ENCODE measurements around the gene GLIS2. TPM values are rescaled to one million over a fixed set of nuclear protein-coding genes. Genes with fewer than 3 reads are reported as not detected.

Gene GLIS2
- total RNA-seq, 1 donor: 3.3 TPM

DNA sequence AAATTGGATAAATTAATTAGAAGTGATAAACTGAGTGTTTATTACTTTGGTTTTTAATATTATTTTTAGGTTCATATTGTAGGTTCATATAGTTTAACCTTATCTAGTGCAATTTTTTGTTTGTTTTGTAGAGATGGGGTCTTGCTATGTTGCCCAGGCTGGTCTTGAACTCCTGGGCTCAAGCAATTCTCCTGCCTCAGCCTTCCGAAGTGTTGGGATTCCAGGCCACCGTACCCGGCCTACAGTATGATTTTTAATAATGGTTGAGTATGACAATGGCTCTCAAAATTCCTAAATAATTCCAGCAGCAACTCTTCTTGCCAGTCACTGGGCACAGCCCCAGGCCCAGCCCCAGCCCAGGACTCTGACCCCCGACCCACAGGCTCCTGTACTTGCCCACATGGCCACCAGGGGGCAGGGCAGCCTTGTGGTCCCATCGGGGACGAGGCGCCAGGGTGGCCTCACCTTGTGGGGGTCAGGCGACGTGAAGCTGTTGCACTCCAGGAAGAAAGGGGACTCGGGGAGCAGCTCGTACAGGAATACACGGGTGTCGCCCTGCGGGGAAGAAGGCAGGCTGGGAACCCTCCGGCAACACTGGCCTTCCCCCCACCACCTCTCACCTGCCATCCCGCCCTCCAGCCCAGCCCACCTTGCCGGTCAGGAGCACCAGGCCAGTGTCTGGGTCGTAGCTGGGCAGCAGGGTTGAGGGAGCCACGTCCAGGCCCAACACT lies 43.1 kb downstream of the GLIS2 start:
- H3K4me3 ChIP-seq (ENCODE audit: low read depth, low read length): no peak overlapping the region
- peak; percentile 41 for DNase-seq (ENCODE audit: low read depth)
- TF ChIP-seq, protein P1, sequence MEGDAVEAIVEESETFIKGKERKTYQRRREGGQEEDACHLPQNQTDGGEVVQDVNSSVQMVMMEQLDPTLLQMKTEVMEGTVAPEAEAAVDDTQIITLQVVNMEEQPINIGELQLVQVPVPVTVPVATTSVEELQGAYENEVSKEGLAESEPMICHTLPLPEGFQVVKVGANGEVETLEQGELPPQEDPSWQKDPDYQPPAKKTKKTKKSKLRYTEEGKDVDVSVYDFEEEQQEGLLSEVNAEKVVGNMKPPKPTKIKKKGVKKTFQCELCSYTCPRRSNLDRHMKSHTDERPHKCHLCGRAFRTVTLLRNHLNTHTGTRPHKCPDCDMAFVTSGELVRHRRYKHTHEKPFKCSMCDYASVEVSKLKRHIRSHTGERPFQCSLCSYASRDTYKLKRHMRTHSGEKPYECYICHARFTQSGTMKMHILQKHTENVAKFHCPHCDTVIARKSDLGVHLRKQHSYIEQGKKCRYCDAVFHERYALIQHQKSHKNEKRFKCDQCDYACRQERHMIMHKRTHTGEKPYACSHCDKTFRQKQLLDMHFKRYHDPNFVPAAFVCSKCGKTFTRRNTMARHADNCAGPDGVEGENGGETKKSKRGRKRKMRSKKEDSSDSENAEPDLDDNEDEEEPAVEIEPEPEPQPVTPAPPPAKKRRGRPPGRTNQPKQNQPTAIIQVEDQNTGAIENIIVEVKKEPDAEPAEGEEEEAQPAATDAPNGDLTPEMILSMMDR (IDR thresholded peaks at IDR 0.05; ENCODE audit: insufficient read depth, low read length): peak; percentile 96

DNA sequence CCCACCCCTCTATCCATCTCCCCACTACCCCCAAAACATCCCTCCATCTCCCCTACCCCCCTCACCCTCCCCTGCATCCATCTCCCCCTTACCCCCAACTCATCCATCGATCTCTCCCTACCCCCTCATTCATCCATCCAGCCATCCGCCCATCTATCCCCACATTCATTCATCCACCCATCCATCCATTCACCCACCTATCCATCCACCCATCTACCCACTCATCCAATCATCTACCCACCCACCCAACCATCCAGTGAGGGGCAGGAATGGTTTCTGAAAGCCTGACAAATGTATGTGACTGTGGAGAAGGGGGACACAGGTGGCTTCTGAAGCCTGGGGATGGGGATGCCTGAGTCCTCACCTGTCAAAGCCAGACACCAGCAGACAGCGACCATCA lies 44.0 kb downstream of the GLIS2 start:
- TF ChIP-seq, protein P1 (IDR thresholded peaks at IDR 0.05; ENCODE audit: insufficient read depth, low read length): no peak
- DNase-seq (ENCODE audit: low read depth): no peak
- no peak overlapping the region for H3K4me3 ChIP-seq (ENCODE audit: low read depth, low read length)

DNA sequence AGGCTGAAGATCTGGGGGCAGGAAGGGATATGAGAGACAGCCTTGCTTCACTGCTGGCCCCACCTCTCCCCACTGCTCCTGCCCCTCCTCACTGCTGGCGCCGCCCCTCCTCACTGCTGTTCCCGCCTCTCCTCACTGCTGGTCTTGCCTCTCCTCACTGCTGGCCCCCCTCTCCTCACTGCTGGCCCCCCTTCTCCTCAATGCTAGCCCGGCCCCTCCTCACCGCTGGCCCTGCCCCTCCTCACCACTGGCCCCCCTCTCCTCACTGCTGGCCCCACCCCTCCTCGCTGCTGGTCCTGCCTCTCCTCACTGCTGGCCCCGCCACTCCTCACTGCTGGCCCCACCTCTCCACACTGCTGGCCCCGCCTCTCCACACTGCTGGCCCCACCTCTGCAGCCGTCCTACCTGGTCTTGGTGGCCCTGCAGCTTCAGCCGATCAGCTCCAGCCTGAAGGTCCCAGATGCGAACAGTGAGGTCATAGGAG lies 44.7 kb downstream of the GLIS2 start:
- H3K4me3 ChIP-seq (ENCODE audit: low read depth, low read length): no peak overlapping the region
- DNase-seq (ENCODE audit: low read depth): no peak
- TF ChIP-seq, protein P1 (IDR thresholded peaks at IDR 0.05; ENCODE audit: insufficient read depth, low read length): no peak

DNA sequence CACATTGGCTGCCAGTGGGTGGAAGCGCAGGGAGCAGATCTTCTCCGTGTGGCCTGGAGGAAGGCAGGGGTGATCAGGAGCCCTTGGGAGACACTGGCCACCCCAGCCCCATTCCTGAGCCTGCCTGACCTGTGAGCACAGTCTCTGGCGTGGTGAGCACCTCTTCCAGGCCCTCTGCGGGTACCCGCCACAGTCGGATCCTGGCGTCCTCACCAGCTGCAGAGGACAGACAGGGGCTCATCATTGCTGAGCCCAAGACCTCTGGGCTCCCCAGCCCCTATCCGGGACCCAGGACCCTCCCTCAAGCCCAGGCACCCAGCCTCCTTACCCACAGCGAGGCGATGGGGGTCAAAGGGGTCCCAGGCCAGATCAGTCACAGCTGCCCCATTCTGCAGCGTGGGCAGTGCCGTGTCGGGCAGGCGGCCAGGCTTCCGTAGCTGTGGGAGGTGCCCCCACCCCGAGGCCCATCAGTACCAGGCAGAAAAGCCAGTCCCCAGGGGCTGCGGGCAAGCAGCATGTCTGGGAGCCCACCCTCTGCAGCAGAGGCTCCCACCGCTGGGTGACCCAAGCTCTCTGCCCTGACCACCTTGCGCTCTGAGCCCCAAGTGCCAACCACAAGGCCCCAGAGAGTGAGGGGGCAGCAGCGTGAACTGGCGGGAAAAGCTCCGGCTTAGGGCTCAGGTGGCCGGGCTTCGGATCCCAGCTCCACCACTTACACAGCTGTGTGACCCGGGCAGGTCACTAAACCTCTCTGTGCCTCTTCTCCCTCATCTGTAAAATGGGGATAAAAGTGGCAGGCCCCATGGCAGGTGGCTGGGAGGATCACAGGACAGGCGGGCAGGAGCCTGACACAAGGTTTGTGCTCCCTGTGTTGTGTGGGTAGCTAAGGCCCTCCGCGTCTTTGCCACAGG lies 45.4 kb downstream of the GLIS2 start:
- H3K4me3 ChIP-seq (ENCODE audit: low read depth, low read length): no peak overlapping the region
- TF ChIP-seq, protein P1 (IDR thresholded peaks at IDR 0.05; ENCODE audit: insufficient read depth, low read length): no peak
- DNase-seq (ENCODE audit: low read depth): no peak

DNA sequence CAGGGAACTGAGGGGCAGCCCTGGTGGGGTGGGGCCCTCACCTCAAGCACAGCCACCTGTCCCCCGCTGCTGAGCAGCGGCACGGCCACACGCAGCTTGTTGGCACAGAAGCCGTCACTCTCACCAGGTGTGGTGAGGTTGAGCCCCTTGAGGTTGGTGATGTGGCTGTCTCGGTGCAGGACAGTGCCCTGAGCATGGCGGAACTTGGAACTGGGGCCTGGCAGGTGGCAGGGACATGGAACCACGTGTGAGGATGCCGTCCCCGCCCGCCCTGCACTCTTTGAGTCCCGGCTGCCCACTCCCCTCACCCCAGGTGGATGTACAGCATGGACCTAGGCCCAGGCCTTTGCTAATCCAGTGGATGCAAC lies 46.1 kb downstream of the GLIS2 start:
- TF ChIP-seq, protein P1 (IDR thresholded peaks at IDR 0.05; ENCODE audit: insufficient read depth, low read length): no peak
- H3K4me3 ChIP-seq (ENCODE audit: low read depth, low read length): no peak overlapping the region
- no peak for DNase-seq (ENCODE audit: low read depth)

DNA sequence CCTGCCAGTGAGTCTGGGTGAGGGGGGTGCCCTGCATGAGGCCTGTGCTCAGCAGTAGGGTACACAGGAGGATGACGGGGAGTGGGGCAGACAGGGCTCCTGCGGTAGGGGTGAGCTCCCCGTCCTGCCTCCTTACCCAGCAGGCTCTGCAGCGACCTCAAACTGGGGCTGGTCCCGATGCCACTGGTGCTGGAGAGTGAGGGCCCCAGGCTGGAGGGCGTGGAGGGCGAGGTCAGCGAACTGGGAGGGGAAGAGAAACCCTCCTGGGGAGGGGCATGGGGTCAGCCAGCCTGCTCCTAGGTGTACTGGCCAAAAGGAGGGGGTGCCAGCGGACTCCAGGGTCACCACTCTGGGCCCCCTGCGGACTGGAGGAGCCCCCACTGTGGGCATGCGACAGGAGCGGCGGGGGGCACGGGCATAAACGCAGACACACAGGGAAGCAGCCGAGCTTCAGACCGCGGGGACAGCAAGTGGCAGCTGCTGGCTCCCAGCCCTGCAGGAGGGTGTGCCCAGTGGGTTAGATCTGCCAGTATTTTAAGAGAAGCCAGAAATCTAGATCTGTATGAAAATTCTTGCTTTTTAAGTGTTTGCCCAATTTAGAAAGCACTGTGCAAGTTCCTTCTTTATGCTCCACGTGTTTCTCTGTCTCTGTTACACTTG lies 46.7 kb downstream of the GLIS2 start:
- H3K4me3 ChIP-seq (ENCODE audit: low read depth, low read length): no peak overlapping the region
- TF ChIP-seq, protein P1 (IDR thresholded peaks at IDR 0.05; ENCODE audit: insufficient read depth, low read length): no peak
- DNase-seq (ENCODE audit: low read depth): no peak

Measured in fibroblast of the aortic adventitia (primary cell).